ENCODE results near the gene KANK4.
A peak's percentile ranks its signal among the peaks of the same experiment; 100 is the strongest.
"Not testable (repeated sequence)": the region's sequence is repeated elsewhere in the genome, so short reads cannot be mapped to it uniquely, and the experiment has no call there.

The KANK4 gene

GRCh38 chr1:62274496-62275485 lies 44.4 kb downstream of the KANK4 start:
- no peak for DNase-seq

DNA sequence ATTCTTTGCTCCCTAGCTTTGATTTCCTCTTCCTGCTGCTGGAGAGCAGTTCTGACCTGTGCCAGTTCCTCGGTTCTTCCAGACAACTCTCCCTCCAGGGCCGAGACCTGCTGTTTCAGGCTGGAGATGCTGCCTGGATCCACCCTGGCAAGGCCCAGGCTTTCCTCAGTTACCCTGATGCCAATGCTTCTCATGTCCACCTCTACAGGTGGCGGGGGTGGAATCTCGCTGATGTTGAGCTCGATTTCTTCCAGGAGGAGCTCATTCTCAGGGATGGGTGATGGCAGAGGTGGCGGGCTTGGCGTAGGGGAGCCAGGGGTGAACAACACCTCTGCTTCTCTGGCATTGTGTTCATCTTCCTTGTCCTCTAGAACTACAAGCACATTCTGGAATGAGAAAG lies 45.3 kb downstream of the KANK4 start:
- DNase-seq: no peak

DNA sequence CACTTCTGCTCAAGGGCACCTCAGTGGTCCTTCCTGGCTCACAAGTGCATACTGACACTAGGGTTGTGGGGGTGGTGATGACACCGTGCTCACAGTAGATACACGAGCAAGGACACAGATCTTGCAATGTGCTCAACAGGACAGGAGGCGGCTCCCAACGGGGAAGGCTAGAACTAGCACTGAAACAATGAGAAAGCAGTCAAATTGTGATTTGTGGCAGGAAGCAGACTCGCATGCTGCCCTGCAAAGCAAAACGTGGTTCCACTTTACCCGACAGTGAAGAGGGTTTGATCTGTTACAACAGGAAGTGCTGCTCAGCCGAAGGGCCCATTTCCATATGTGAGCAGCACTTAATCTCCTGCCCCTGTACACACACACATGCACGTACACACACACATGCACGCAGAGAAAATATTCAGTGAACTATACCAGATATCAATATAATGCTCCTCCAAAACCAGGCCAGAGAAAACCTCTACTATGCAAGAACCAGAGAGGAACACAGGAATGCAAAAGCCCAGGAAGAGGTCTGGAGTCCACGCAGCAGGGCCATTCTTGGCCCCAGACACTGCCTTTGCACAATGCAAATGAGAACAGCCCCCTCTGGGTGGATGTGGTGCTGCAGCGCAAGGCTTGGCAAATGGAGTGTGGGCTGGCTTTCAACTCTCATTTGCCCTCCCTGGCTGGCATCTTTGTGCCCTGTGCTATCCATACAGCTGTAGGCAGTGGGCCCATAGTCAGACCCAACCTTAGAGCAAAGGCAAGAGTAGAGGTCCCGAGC lies 47.1 kb downstream of the KANK4 start:
- DNase-seq: no peak

- DNase-seq: no peak
Measured at GRCh38 chr1:62271134-62271533, 48.1 kb downstream of the KANK4 start.

- no peak for DNase-seq
Measured at GRCh38 chr1:62269851-62270495, 49.3 kb downstream of the KANK4 start.

- DNase-seq: no peak
Measured at GRCh38 chr1:62269439-62269838, 49.8 kb downstream of the KANK4 start.

DNA sequence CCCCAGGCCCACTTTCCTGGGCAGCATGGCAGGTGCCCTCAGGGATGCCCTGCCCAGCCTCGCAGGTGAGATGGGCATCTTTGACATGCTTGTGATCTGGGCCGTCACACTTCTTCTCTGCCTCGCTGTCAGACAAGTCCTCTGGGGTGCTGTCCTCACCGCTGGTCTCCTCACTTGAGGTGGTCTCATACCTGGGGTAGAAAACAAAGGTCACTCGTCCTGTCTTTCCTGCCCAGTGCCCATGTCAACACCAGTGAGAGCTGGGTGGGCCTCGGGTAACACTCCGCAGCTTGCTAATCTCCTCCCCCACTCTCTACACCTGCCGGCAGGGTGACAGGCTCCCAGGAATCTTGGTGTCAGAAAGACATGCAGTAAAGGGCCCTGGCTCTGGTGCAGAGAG lies 50.9 kb downstream of the KANK4 start:
- no peak for DNase-seq

DNA sequence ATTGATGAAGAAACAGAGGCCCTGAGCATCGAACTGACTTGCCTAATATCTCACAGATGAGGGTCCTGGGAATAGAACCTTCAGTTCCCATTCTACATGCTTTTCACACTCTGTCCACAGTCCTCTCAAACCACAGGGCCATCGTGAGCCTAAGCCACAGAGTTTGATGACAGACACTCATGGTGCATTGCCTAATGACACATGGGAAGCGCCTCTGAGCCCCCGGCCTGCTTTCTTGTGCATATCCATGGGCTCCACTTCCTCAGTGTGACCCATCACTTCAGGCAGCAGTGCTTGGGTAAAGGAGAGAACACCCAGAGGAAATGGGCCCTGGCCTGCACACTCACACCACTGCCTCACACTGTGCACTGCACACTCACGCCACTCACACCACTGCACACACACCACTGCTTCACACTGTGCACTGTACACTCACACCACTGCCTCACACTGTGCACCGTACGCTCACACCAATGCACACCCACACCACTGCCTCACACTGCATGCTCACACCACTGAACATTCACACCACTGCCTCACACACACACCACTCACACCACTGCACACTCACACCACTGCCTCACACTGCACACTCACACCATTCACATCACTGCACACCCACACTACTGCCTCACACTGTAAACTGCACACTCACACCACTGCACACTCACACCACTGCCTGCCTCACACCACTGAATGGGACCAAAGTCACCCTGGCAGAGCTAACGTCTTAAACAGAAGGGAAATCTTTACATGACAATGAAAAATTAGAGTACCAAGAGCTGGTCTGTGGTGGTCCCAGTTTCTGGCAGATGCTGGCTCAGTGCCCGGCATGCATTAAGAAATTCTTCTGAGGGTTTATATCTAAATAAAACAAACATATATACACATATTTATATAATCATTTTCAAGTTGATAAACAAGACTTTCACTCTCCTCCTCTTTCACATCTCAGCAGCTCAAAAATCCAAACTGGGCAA lies 53.0 kb downstream of the KANK4 start:
- DNase-seq: no peak

DNA sequence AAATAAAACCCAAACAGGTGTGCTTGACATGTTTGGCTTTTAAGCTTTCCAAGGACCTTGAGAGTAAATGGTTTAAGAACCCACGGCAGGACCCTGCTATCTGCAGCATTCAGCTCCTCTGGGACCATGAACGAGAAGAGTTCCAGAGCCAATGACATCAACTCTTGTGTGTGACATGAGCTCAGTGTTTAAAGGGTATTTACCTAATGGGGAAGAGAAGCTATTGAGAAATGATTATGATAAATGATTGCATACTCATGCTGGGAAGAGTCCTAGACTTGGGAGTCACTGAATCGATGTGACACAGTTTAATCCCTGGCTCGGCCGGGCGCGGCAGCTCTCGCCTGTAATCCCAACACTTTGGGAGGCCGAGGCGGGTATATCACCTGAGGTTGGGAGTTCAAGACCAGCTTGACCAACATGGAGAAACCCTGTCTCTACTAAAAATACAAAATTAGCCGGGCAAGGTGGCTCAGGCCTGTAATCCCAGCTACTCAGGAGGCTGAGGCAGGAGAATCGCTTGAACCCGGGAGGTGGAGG lies 55.4 kb downstream of the KANK4 start:
- no peak for DNase-seq

- no peak for DNase-seq
Measured at GRCh38 chr1:62263006-62263813, 56.0 kb downstream of the KANK4 start.

- DNase-seq: no peak
Measured at GRCh38 chr1:62260688-62261087, 58.5 kb downstream of the KANK4 start.

DNA sequence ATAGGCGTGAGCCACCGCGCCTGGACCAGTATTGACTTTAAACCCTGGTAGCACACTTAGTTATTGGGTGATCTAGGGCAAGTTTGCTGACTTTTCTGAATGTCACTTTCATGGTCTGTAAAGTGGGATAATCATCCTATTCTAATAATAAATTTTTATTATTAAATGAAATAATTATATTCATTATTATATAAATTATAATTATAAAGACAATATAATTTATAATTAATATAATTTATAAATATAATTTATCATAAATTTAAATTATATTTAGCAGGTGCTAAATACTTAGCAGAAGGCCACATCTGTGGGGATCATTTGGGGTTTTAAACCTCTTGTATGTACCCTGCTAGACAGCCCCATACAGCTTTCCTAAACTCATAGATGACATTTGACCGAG lies 59.7 kb downstream of the KANK4 start:
- no peak for DNase-seq

DNA sequence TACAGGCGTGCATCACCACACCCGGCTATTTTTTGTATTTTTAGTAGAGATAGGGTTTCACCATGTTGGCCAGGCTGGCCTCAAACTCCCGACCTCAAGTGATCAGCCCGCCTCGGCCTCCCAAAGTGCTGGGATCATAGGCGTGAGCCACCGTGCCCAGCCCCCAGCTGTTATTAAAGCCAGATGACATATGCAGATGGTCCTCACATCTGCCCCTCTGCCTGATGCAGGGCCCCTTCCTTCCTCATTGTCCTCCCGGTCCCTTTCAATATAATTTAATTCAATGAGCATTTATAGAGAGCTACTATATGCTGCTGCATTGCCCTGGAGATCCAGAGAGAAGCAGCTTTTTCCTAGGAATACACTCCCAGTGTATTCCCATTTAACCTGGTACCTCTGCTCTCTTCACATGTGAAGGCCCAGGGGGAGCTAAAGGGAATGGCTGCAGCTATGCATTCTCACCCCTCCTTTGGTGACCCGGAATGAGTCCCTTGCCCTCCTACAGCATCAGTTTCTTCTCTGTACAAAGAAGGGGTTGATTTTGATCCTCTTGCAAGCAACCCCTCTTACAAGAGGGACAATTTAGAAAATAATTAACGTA lies 69.0 kb downstream of the KANK4 start:
- no peak for DNase-seq

DNA sequence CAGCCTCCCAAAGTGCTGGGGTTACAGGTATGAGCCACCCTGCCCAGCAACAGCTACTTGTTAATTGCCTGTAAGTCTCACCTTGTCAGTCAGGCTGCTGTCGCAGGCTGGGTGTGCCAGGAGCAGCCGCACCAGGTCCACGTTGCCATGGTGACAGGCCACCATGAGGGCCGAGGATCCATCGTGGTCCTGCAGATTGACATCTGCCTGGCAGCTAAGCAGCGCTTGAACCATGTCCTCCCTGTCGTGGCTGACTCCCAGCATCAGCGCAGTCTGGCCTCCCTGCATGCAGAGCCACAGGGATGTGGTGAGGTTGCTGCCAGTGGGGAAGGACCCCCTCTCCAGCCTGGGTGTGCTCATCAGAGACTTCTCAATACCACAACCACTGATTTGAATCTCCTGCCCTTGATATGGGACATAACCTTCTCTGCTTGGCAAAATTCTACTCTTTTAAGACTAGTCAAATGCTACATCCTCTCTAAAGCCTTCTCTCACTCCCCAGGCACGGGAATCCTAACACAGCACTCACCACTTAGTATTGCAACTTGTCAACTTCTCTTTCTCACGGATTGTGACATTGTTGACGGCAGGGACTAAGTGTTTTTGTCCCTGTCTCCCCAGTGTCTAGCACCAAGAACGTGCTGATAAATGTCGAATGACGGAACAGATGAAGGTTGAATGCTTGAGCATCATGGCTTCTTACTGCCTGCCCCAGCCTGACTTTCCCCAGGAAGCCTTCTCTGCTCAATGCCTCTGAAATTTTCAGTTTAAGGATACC lies 71.7 kb downstream of the KANK4 start:
- peak in 18 of 51 donors; percentile 1 to 47 (median 10) for DNase-seq

- DNase-seq: no peak
Measured at GRCh38 chr1:62245201-62245600, 74.0 kb downstream of the KANK4 start.

DNA sequence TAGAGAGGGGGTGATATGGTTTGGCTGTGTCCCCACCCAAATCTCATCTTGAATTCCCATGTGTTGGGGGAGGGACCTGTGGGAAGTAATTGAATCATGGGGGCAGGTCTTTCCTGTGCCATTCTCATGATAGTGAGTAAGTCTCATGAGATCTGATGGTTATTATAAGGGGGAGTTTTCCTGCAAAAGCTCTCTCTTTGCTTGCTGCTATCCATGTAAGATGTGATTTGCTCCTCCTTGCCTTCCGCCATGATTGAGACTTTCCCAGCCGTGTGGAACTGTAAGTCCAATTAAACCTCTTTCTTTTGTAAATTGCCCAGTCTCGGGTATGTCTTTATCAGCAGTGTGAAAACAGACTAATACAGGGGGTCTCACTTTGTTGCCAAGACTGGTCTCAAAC lies 74.9 kb downstream of the KANK4 start:
- not testable (repeated sequence) for DNase-seq

GRCh38 chr1:62241371-62242131 lies 77.7 kb downstream of the KANK4 start:
- no peak for DNase-seq
